Adrenal gland (tissue), 12 donors: ENCODE measurements around the gene HVCN1. TPM values are rescaled to one million over a fixed set of nuclear protein-coding genes. Genes with fewer than 3 reads are reported as not detected.

Experiments used
- DNase-seq, 7 donors: peaks; one replicate each; pipeline ENCODE4 v3.0.0-alpha.2; 2019 to 2020
- H3K27ac ChIP-seq, 5 donors: fragments of 200-600 bp; sonication (generic) in 4 of 5; 1 replicate in 3 of 5; 2 replicates in 2 of 5; pipeline versions ENCODE4 v1.5.1 to v1.8.0; 2016 to 2020; ENCODE audit warnings: mild to moderate bottlenecking in 1 of 5
- H3K27me3 ChIP-seq: fragments of 200-600 bp; 2 replicates; pipeline ENCODE4 v1.8.0; 2021
- H3K36me3 ChIP-seq, 2 donors: fragments of 200-600 bp; replicated peaks in 1 of 2; 1 replicate in 1 of 2; 2 replicates in 1 of 2; pipeline versions ENCODE4 v1.5.1 to v1.8.0; 2018 to 2022
- H3K4me1 ChIP-seq, 2 donors: fragments of 200-600 bp; replicated peaks in 1 of 2; 1 replicate in 1 of 2; 2 replicates in 1 of 2; pipeline versions ENCODE4 v1.5.1 to v1.8.0; 2018 to 2021
- H3K4me3 ChIP-seq, 4 donors: fragments of 200-600 bp; sonication (generic) in 3 of 4; one replicate each; pipeline ENCODE4 v1.5.1; 2016 to 2018
- H3K9me3 ChIP-seq, 3 donors: fragments of 200-600 bp; sonication (generic) in 1 of 3; replicated peaks in 1 of 3; 1 replicate in 2 of 3; 2 replicates in 1 of 3; pipeline versions ENCODE4 v1.5.1 to v1.8.0; 2016 to 2021
- POLR2A ChIP-seq, 2 donors: fragments of 450-650 bp; IDR thresholded peaks; one replicate each; pipeline ENCODE4 v1.6.1; 2017; ENCODE audit warnings: antibody characterized with exemption in 2 of 2, mild to moderate bottlenecking in 2 of 2, moderate library complexity in 1 of 2
- WGBS, 4 donors: extraction: QIAGEN DNeasy Blood & Tissue Kit in 2 of 4; methylation state at CpG; one replicate each; pipeline versions ENCODE4 v1.1.5 to v1.1.7; 2013 to 2017; 5-methylcytosine and 5-hydroxymethylcytosine counted together
- intact Hi-C, 2 donors: fragments of 100-400 bp; cut with DNase I; formaldehyde crosslinking; loops; one replicate each; pipeline versions ENCODE4 v1.14.1 to v1.15.0; 2022 to 2023
- polyA plus RNA-seq, 3 donors: library from polyadenylated mRNA; stranded (reverse); fragments of 200-250 nt in 2 of 3; fragments of 350-450 nt in 1 of 3; fragmentation: Illumina TruSeq in 1 of 3; extraction: RNeasy Lipid Tissue Mini Kit (QIAGEN cat#74804) in 1 of 3; gene quantifications; one replicate each; pipeline ENCODE4 v1.2.3, GENCODE V29; 2013 to 2014
- total RNA-seq, 9 donors: library from RNA; depleted of rRNA in 4 of 9; stranded (reverse); fragments of >200 nt in 4 of 9; fragments of 120-200 nt in 1 of 9; fragmentation: NEBNext Ultra II Directional in 1 of 9; extraction: Animal tissue kit (Norgen Biotek cat#: 25700) in 1 of 9; gene quantifications; one replicate each; pipeline versions ENCODE4 v1.1.0 to v1.2.4, GENCODE V29; 2013 to 2023
- TF ChIP-seq, protein P1 (sequence below), 6 experiments: fragments of 450-650 bp in 4 of 6; fragments of 200-600 bp in 2 of 6; sonication (generic) in 1 of 6; IDR thresholded peaks; 1 replicate in 5 of 6; 2 replicates in 1 of 6; pipeline versions ENCODE4 v1.5.1 to v1.8.0; 2016 to 2021; ENCODE audit warnings: antibody characterized with exemption in 6 of 6, mild to moderate bottlenecking in 2 of 6, moderate library complexity in 1 of 6
- donor health status: healthy with polysubstance abuse.
- donor health status: Bipolar disorder and iron deficiency.
- donor health status: DM: yes; HTN: yes; CAD: no.
- donor health status: DM: no; HTN: no; CAD: no.
- donor health status: DM: no; HTN: no; CAD: no.
- donor health status: DM: yes; HTN: yes; CAD: no.

The HVCN1 gene
- total and polyA plus RNA-seq, 12 donors, result 5.7 to 71.0 (median 12.7) TPM

DNA sequence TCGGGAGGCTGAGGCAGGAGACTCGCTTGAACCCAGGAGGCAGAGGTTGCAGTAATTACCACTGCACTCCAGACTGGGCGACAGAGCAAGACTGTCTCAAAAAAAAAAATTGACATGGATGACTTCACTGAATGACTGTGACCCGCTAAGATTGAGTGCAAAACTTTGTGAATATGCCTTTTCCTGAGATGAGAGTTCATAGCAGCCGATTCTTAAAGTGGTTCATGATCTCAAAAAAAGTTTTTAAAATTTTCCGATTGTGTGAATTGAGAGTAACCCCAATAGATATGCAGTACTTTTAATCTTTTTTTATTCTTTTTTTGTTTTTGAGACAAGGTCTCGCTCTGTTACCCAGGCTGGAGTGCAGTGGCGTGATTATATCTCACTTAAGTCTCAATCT lies 73.7 kb downstream of the HVCN1 start:
- no peaks in the 10 kb centered on the region for H3K9me3 ChIP-seq
- H3K27ac ChIP-seq, result no peak overlapping the region
- H3K4me3 ChIP-seq, result no peak overlapping the region
- DNase-seq, result no peak
- no peaks in the 10 kb centered on the region for H3K36me3 ChIP-seq
- WGBS, 4 donors, result 87 to 90% (median 90%) methylated on average over 8 of the region's 8 CpGs
- H3K4me1 ChIP-seq, result peaks cover 9% of the 10 kb centered on the region in 2 donors
- no peak for TF ChIP-seq POLR2A (IDR thresholded peaks at IDR 0.05)
- TF ChIP-seq, protein P1, sequence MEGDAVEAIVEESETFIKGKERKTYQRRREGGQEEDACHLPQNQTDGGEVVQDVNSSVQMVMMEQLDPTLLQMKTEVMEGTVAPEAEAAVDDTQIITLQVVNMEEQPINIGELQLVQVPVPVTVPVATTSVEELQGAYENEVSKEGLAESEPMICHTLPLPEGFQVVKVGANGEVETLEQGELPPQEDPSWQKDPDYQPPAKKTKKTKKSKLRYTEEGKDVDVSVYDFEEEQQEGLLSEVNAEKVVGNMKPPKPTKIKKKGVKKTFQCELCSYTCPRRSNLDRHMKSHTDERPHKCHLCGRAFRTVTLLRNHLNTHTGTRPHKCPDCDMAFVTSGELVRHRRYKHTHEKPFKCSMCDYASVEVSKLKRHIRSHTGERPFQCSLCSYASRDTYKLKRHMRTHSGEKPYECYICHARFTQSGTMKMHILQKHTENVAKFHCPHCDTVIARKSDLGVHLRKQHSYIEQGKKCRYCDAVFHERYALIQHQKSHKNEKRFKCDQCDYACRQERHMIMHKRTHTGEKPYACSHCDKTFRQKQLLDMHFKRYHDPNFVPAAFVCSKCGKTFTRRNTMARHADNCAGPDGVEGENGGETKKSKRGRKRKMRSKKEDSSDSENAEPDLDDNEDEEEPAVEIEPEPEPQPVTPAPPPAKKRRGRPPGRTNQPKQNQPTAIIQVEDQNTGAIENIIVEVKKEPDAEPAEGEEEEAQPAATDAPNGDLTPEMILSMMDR (IDR thresholded peaks at IDR 0.05), result no peak
- intact Hi-C loops, result loop anchor here in 1 of 2 donors (10.0 kb wide), 2 partner anchors 210 to 270 kb away; no protein-coding TSS in a partner anchor
- H3K27me3 ChIP-seq, result no peaks in the 10 kb centered on the region

DNA sequence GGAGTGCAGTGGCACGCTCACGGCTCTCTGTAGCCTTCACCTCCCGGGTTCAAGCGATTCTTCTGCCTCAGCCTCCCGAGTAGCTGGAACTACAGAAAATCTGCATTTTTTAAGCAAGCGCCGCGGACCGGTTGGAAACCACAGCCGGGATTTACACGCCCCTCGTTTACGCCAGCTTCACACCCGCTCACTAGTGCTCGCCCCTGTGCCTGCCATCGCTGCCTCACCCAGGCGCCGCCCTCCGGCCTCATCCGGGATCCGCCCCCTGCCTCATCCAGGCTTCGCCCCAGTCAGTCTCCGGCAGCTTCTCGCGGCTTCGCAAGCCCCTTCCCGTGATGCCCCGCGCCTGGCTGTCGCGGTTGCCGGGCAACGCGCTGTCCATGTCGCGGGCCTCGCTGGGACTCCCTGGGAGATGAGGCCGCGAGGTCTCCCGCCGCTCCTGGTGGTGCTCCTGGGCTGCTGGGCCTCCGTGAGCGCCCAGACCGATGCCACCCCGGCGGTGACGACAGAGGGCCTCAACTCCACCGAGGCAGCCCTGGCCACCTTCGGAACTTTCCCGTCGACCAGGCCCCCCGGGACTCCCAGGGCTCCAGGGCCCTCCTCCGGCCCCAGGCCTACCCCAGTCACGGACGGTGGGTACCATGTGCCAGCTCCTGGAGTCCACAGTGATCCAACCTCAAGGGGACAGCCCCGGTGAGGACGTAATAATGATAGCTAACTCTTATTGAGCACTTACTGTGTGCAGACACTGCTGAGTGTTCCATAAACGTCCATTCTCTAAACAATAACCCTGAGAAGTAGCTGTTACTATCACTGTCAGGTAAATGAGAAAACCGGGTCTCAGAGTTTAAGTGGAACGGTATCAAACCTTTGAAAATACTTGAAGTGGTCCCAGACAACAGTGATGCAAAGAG lies 74.9 kb downstream of the HVCN1 start, which contains the start of gene TCTN1:
TCTN1 (plus strand) TSS at position 359 of the 914 bp plus-strand sequence; CDS start at position 413, 54 bp downstream.
- intact Hi-C loops, result loop anchor here in 1 of 2 donors (10.0 kb wide), 2 partner anchors 211 to 271 kb away; no protein-coding TSS in a partner anchor
- 1 to 5% (median 2%) methylated on average over 30 to 60 of the region's 60 CpGs for WGBS, 4 donors
- H3K27ac ChIP-seq, result peak within 1 kb of the TSS in 2 of 5 donors; percentile 66 to 73
- H3K4me3 ChIP-seq, result peak within 1 kb of the TSS in 2 of 4 donors; percentile 44 to 61
- H3K4me1 ChIP-seq, result peaks cover 9% of the 10 kb centered on the region in 2 donors
- DNase-seq, result peak; percentile 96 to 98 (median 97)
- no peaks in the 10 kb centered on the region for H3K9me3 ChIP-seq
- H3K36me3 ChIP-seq, result no peaks in the 10 kb centered on the region
- no peaks in the 10 kb centered on the region for H3K27me3 ChIP-seq
- TF ChIP-seq, protein P1 (IDR thresholded peaks at IDR 0.05), result peak in 1 of 6 experiments; percentile 7
- peak in 1 of 2 donors; percentile 13 for TF ChIP-seq POLR2A (IDR thresholded peaks at IDR 0.05)

DNA sequence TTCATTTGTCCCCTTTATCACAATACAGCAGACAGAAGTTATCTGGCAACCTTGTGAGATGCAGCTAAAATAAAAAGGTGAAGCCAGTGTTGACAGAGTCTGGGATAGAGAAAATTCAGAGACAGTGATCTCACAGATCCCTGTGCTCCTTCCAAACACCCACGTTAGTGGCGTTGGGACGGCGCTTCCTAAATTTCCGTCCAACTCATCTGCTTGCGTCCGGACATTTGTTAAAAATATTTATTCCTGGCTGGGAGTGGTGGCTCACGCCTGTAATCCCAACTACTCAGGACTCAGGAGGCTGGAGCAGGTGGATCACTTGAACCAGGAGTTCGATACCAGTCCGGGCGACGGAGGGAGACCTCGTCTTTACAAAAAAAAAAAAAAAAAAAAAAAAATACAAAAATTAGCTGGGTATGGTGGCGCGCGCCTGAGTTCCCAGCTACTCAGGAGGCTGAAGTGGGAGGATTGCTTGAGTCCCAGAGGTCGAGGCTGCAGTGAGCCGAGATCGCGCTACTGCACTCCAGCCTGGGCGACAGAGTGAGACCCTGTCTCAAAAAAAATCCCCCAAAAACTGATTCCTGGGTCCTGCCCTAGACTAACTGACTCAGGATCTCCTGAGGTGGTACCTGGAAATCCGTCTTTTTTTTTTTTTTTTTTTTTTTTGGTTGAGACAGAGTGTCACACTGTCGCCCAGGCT lies 75.7 kb downstream of the HVCN1 start:
- Histone ChIP-seq H3K4me1 (peaks cover 9% of the 10 kb centered on the region in 2 donors), H3K27me3 (no peaks in the 10 kb centered on the region), H3K36me3 (no peaks in the 10 kb centered on the region), H3K27ac (peak overlapping the region in 2 of 5 donors; percentile 66 to 73), H3K9me3 (no peaks in the 10 kb centered on the region), H3K4me3 (peak overlapping the region in 2 of 4 donors; percentile 44 to 61)
- TF ChIP-seq, protein P1 (IDR thresholded peaks at IDR 0.05), result no peak
- no peak for TF ChIP-seq POLR2A (IDR thresholded peaks at IDR 0.05)
- intact Hi-C loops, result loop anchor here in 1 of 2 donors (10.0 kb wide), 2 partner anchors 212 to 272 kb away; no protein-coding TSS in a partner anchor
- 72 to 75% (median 74%) methylated on average over 23 of the region's 23 CpGs for WGBS, 4 donors
- DNase-seq, result peak in 1 of 7 donors; percentile 50

DNA sequence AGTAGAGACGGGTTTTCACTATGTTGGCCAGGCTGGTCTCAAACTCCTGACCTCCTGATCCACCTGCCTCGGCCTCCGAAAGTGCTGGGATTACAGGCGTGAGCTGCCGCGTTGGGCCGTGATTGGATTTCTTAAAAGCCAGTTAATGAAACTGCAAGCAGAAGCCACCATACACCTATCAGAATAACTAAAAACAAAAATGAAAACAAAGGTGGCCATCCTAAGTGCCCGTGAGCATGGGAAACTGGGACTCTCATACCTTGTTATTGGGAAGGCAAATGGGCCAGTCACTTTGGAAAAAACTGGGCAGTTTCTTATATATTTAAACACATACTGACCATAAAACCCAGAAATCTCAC lies 82.7 kb downstream of the HVCN1 start:
- 78 to 91% (median 83%) methylated on average over 8 of the region's 8 CpGs for WGBS, 4 donors
- intact Hi-C loops, result no loop called here
- Histone ChIP-seq H3K9me3 (no peaks in the 10 kb centered on the region), H3K36me3 (no peaks in the 10 kb centered on the region), H3K27me3 (no peaks in the 10 kb centered on the region), H3K27ac (peak overlapping the region in 2 of 5 donors; percentile 30 to 65), H3K4me1 (no peaks in the 10 kb centered on the region), H3K4me3 (peak overlapping the region in 1 of 4 donors; percentile 11)
- no peak for DNase-seq
- TF ChIP-seq, protein P1 (IDR thresholded peaks at IDR 0.05), result no peak
- no peak for TF ChIP-seq POLR2A (IDR thresholded peaks at IDR 0.05)
